HCT116 (cell line): Measurements from ENCODE around the gene PIK3R6. TPM values are rescaled to one million over a fixed set of nuclear protein-coding genes. Genes with fewer than 3 reads are reported as not detected.

Experiments used
- ATAC-seq: fragments of 200-7000 bp; cut with Tn5 transposase; 2 replicates; pipeline ENCODE4 v1.9.1; 2020; ENCODE audit warnings: mild to moderate bottlenecking, moderate library complexity
- BruUV-seq: library from RNA; stranded (reverse); fragments of 400-500 nt; replicated peaks from 2 replicates; lab custom pipeline; 2021; lab: Mats Ljungman, UMichigan
- CTCF ChIA-PET: fragments of 300-600 bp; sonication (Branson Sonifier 250); formaldehyde crosslinking; loops from one replicate; lab custom pipeline; 2021; ENCODE audit warnings: antibody characterized with exemption; lab: Charles Lee
- POLR2A ChIA-PET: fragments of 300-600, 350-600 bp; sonication (Branson Sonifier 250); formaldehyde crosslinking; loops from one replicate; lab custom pipeline; 2021; ENCODE audit warnings: antibody characterized with exemption; lab: Charles Lee
- RAD21 ChIA-PET, 2 experiments: fragments of 300-600 bp; sonication (Branson Sonifier 250); formaldehyde crosslinking; loops; one replicate each; lab custom pipeline; 2023; ENCODE audit warnings: low total read pairs in 2 of 2; ENCODE audit not compliant: uncharacterized antibody in 2 of 2, unreplicated experiment in 2 of 2, low non-redundant PET in 1 of 2; lab: Charles Lee
- DNase-seq: peaks from one replicate; pipeline ENCODE4 v3.0.0-alpha.2; 2010; ENCODE audit warnings: low read depth, low spot score
- H2AFZ ChIP-seq: fragments of 200-600 bp; shearing (Covaris generic), sonication (generic); 2 replicates; pipeline ENCODE4 v1.6.1; 2017; ENCODE audit warnings: low read depth, mixed run types, mixed read lengths, antibody characterized with exemption, low read length; ENCODE audit not compliant: poor library complexity, severe bottlenecking
- H3K27ac ChIP-seq: 2 replicates; pipeline ENCODE4 v1.5.1; 2012; ENCODE audit warnings: low read depth, low read length
- H3K27me3 ChIP-seq: fragments of 200-600 bp; sonication (generic); 2 replicates; pipeline ENCODE4 v1.6.1; 2016; ENCODE audit warnings: mixed run types, low read length, mixed read lengths; ENCODE audit not compliant: insufficient read depth
- H3K36me3 ChIP-seq, 2 experiments: fragments of 200-500 bp in 1 of 2; fragments of 200-600 bp in 1 of 2; sonication (Bioruptor generic) in 1 of 2; sonication (generic) in 1 of 2; 2 replicates each; pipeline versions ENCODE4 v1.5.1 to v1.6.1; 2014 to 2016; ENCODE audit warnings: low read length in 2 of 2, inconsistent platforms in 1 of 2, mixed read lengths in 1 of 2, mixed run types in 1 of 2; ENCODE audit not compliant: insufficient read depth in 2 of 2, control insufficient read depth in 1 of 2
- H3K4me1 ChIP-seq, 2 experiments: fragments of 200-600 bp in 1 of 2; sonication (generic) in 1 of 2; 2 replicates each; pipeline versions ENCODE4 v1.5.1 to v1.6.1; 2012 to 2017; ENCODE audit warnings: low read length in 2 of 2, inconsistent platforms in 1 of 2, mild to moderate bottlenecking in 1 of 2, mixed read lengths in 1 of 2, mixed run types in 1 of 2, moderate library complexity in 1 of 2; ENCODE audit not compliant: insufficient read depth in 2 of 2, control insufficient read depth in 1 of 2
- H3K4me2 ChIP-seq: fragments of 200-600 bp; sonication (generic); 2 replicates; pipeline ENCODE4 v1.6.1; 2017; ENCODE audit warnings: mixed run types, low read length, mixed read lengths
- H3K4me3 ChIP-seq, 2 experiments: fragments of 200-600 bp in 1 of 2; sonication (generic) in 1 of 2; replicated peaks in 1 of 2; 2 replicates each; pipeline ENCODE4 v1.5.1; 2011 to 2016; ENCODE audit warnings: low read length in 2 of 2, control low read depth in 1 of 2, low read depth in 1 of 2, mild to moderate bottlenecking in 1 of 2, mixed read lengths in 1 of 2, mixed run types in 1 of 2
- H3K79me2 ChIP-seq: fragments of 200-600 bp; sonication (generic); 2 replicates; pipeline ENCODE4 v1.6.1; 2017; ENCODE audit warnings: mild to moderate bottlenecking, mixed run types, low read length, moderate library complexity, mixed read lengths; ENCODE audit not compliant: insufficient read depth
- H3K9ac ChIP-seq: fragments of 200-600 bp; sonication (generic); 2 replicates; pipeline ENCODE4 v1.6.1; 2016; ENCODE audit warnings: low read length, mixed read lengths
- H3K9me2 ChIP-seq: fragments of 200-600 bp; sonication (generic), shearing (Covaris generic); 2 replicates; pipeline ENCODE4 v1.6.1; 2017; ENCODE audit warnings: mixed run types, mild to moderate bottlenecking, moderate library complexity; ENCODE audit not compliant: insufficient read depth
- H3K9me3 ChIP-seq, 2 experiments: fragments of 200-500 bp in 1 of 2; fragments of 200-600 bp in 1 of 2; sonication (Bioruptor generic) in 1 of 2; sonication (generic) in 1 of 2; 2 replicates each; pipeline ENCODE4 v1.6.1; 2014 to 2017; ENCODE audit warnings: low read length in 2 of 2, mixed read lengths in 2 of 2, inconsistent platforms in 1 of 2, low read depth in 1 of 2, mild to moderate bottlenecking in 1 of 2, mixed run types in 1 of 2, moderate library complexity in 1 of 2; ENCODE audit not compliant: control insufficient read depth in 1 of 2, insufficient read depth in 1 of 2
- H4K20me1 ChIP-seq: fragments of 200-600 bp; sonication (generic), shearing (Covaris generic); 2 replicates; pipeline ENCODE4 v1.6.1; 2017; ENCODE audit warnings: mixed run types, mild to moderate bottlenecking, moderate library complexity; ENCODE audit not compliant: insufficient read depth
- CEBPB ChIP-seq: IDR thresholded peaks from 2 replicates; pipeline ENCODE4 v1.6.1; 2012; ENCODE audit warnings: low read depth
- EGR1 ChIP-seq: IDR thresholded peaks from 2 replicates; pipeline ENCODE4 v1.6.1; 2012; ENCODE audit warnings: low read depth
- ELF1 ChIP-seq: IDR thresholded peaks from 2 replicates; pipeline ENCODE4 v1.6.1; 2012; ENCODE audit warnings: low read depth, borderline replicate concordance
- EZH2 ChIP-seq: fragments of 200-600 bp; sonication (generic); IDR thresholded peaks from 2 replicates; pipeline ENCODE4 v1.6.1; 2017; ENCODE audit warnings: antibody characterized with exemption, mixed run types
- EZH2phosphoT487 ChIP-seq: fragments of 200-600 bp; IDR thresholded peaks from 2 replicates; pipeline ENCODE4 v1.6.1; 2018; ENCODE audit warnings: antibody characterized with exemption, borderline replicate concordance
- JUND ChIP-seq: IDR thresholded peaks from 2 replicates; pipeline ENCODE4 v1.6.1; 2012
- POLR2A ChIP-seq: IDR thresholded peaks from 2 replicates; pipeline ENCODE4 v1.7.0; 2011; ENCODE audit warnings: borderline replicate concordance; ENCODE audit not compliant: insufficient read depth, insufficient read length; ENCODE audit errors: extremely low read depth
- RAD21 ChIP-seq: IDR thresholded peaks from 2 replicates; pipeline ENCODE4 v1.6.1; 2012; ENCODE audit warnings: low read depth, mild to moderate bottlenecking
- SIN3A ChIP-seq: IDR thresholded peaks from 2 replicates; pipeline ENCODE4 v1.6.1; 2012; ENCODE audit warnings: low read depth
- SP1 ChIP-seq: IDR thresholded peaks from 2 replicates; pipeline ENCODE4 v1.6.1; 2012; ENCODE audit warnings: low read depth
- SRF ChIP-seq: IDR thresholded peaks from 2 replicates; pipeline ENCODE4 v1.6.1; 2012; ENCODE audit warnings: low read depth
- TCF7L2 ChIP-seq: IDR thresholded peaks from 2 replicates; pipeline ENCODE4 v1.7.0; 2011; ENCODE audit warnings: borderline replicate concordance, inconsistent platforms; ENCODE audit not compliant: insufficient read depth, insufficient read length; ENCODE audit errors: extremely low read depth
- YY1 ChIP-seq: IDR thresholded peaks from 2 replicates; pipeline ENCODE4 v1.6.1; 2011; ENCODE audit warnings: low read length, low read depth, moderate library complexity, mild to moderate bottlenecking; ENCODE audit not compliant: insufficient replicate concordance; ENCODE audit errors: extremely low read depth
- ZNF274 ChIP-seq: fragments of 200-500 bp; sonication (Bioruptor generic); IDR thresholded peaks from 2 replicates; pipeline ENCODE4 v1.6.1; 2014; ENCODE audit warnings: mild to moderate bottlenecking, low read depth, low read length, inconsistent platforms
- intact Hi-C: fragments of 100-400 bp; cut with micrococcal nuclease; formaldehyde crosslinking; loops from 2 replicates; pipeline ENCODE4 v1.10.0; 2022
- total RNA-seq: library from RNA; stranded (reverse); gene quantifications from one replicate; pipeline ENCODE4 v1.2.1, GENCODE V29; 2021; ENCODE audit not compliant: unreplicated experiment
- TF ChIP-seq, protein P1 (sequence below): IDR thresholded peaks from 2 replicates; pipeline ENCODE4 v1.6.1; 2012
- TF ChIP-seq, protein P2 (sequence below): IDR thresholded peaks from 2 replicates; pipeline ENCODE4 v1.6.1; 2012; ENCODE audit warnings: low read depth
- TF ChIP-seq, protein P3 (sequence below): IDR thresholded peaks from 2 replicates; pipeline ENCODE4 v1.6.1; 2011; ENCODE audit warnings: mild to moderate bottlenecking, low read length, moderate library complexity; ENCODE audit not compliant: insufficient replicate concordance; ENCODE audit errors: extremely low read depth

The PIK3R6 gene
- total RNA-seq, 1 experiment from 2014 or later: 0.07 TPM

DNA sequence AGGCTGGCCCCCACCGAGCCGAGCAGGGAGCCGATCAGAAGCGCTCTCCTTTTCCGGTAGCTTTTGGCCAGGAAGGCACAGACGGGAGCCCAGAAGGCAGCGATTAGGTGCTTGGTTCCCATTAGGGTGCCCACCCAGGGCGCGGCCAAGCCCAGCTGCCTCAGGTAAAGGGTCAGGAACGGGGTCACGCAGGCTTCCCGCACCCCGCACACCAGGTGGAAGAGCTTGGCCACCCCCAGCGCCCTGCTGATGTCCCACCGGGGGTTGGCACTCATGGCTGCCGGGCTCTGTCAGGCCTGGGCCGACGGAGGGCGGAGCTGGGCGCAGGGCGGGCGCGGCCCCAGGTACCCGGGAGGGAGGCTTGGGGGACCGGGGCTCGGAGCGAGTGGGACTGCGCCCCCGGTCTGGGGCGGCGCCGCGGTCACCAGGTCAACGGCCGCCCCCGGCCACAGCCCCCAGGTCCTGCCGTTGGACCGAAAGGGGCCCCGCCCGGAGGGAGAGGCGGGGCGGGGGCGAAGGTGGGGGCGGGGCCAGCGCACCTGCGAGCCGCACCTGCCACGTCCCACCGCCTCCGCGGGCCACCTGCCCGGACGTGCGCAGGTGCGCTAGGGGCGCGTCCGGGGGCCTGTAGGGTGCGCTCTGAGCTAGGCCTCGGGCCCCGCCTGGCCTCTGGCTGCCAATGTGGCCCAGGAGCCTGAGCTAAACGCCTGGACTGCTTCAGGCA is 68.5 kb downstream of the PIK3R6 start, which contains the start of gene MFSD6L (continued):
- no peak for TF ChIP-seq TCF7L2
- TF ChIP-seq JUND: no peak
- TF ChIP-seq ZNF274: no peak
- TF ChIP-seq SP1: no peak
- TF ChIP-seq SRF: no peak

DNA sequence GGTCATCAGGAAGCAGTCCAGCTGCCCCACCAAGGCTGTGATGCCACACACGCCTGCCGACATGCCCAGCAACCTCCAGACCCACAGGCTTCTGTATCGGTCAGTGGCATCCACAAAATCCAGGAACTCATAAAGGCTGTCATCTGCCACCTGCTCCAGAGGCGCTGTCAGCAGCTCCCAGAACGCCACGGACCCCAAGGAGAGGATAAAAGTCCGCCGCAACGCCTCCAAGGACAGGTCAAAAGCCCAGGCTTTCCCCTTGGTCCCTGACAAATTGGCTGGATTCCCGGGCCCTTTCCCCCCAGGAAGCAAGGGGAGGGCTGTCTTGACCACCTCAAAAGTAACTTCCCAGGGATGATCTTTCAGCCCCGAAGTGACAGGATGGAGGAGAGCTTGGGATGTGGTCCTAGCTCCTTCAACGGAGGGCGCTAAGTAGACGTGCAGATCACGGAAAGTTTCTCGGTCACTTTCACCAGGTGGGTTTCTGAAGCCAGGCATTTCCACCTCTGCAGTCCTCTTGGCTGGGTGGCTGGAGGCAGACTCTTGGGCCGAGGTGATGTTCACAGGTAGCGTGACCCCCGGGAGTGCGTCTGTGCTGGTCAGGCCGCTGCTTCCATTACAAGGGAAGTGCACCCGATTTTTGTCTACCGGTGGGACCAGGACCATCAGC is 69.2 kb downstream of the PIK3R6 start:
- intact Hi-C loops: no loop called here
- H3K27me3 ChIP-seq: no peaks in the 10 kb centered on the region
- ChIA-PET CTCF (interaction anchor here (0.8 kb wide), 1 partner anchor 12 kb away, joined by 4 read pairs; no protein-coding TSS in a partner anchor), POLR2A (no interaction called here), RAD21 (no interaction called here)
- no peaks in the 10 kb centered on the region for H3K4me1 ChIP-seq
- H3K9me3 ChIP-seq: no peaks in the 10 kb centered on the region
- no peaks in the 10 kb centered on the region for H4K20me1 ChIP-seq
- no TSS peak for BruUV-seq
- H3K36me3 ChIP-seq: no peaks in the 10 kb centered on the region
- DNase-seq (no peak), ATAC-seq (no peak)
- no peak overlapping the region for H3K27ac ChIP-seq
- no peaks in the 10 kb centered on the region for H3K9me2 ChIP-seq
- no peak overlapping the region for H3K4me3 ChIP-seq
- no peak overlapping the region for H3K9ac ChIP-seq
- no peak overlapping the region for H2AFZ ChIP-seq
- no peak overlapping the region for H3K4me2 ChIP-seq
- H3K79me2 ChIP-seq: no peaks in the 10 kb centered on the region
- TF ChIP-seq ELF1: no peak
- TF ChIP-seq EZH2phosphoT487: no peak
- TF ChIP-seq, protein P1, sequence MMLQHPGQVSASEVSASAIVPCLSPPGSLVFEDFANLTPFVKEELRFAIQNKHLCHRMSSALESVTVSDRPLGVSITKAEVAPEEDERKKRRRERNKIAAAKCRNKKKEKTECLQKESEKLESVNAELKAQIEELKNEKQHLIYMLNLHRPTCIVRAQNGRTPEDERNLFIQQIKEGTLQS: no peak
- TF ChIP-seq, protein P2, sequence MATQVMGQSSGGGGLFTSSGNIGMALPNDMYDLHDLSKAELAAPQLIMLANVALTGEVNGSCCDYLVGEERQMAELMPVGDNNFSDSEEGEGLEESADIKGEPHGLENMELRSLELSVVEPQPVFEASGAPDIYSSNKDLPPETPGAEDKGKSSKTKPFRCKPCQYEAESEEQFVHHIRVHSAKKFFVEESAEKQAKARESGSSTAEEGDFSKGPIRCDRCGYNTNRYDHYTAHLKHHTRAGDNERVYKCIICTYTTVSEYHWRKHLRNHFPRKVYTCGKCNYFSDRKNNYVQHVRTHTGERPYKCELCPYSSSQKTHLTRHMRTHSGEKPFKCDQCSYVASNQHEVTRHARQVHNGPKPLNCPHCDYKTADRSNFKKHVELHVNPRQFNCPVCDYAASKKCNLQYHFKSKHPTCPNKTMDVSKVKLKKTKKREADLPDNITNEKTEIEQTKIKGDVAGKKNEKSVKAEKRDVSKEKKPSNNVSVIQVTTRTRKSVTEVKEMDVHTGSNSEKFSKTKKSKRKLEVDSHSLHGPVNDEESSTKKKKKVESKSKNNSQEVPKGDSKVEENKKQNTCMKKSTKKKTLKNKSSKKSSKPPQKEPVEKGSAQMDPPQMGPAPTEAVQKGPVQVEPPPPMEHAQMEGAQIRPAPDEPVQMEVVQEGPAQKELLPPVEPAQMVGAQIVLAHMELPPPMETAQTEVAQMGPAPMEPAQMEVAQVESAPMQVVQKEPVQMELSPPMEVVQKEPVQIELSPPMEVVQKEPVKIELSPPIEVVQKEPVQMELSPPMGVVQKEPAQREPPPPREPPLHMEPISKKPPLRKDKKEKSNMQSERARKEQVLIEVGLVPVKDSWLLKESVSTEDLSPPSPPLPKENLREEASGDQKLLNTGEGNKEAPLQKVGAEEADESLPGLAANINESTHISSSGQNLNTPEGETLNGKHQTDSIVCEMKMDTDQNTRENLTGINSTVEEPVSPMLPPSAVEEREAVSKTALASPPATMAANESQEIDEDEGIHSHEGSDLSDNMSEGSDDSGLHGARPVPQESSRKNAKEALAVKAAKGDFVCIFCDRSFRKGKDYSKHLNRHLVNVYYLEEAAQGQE: no peak
- no peak for TF ChIP-seq POLR2A
- no peak for TF ChIP-seq SIN3A
- no peak for TF ChIP-seq CEBPB
- no peak for TF ChIP-seq EZH2
- TF ChIP-seq, protein P3, sequence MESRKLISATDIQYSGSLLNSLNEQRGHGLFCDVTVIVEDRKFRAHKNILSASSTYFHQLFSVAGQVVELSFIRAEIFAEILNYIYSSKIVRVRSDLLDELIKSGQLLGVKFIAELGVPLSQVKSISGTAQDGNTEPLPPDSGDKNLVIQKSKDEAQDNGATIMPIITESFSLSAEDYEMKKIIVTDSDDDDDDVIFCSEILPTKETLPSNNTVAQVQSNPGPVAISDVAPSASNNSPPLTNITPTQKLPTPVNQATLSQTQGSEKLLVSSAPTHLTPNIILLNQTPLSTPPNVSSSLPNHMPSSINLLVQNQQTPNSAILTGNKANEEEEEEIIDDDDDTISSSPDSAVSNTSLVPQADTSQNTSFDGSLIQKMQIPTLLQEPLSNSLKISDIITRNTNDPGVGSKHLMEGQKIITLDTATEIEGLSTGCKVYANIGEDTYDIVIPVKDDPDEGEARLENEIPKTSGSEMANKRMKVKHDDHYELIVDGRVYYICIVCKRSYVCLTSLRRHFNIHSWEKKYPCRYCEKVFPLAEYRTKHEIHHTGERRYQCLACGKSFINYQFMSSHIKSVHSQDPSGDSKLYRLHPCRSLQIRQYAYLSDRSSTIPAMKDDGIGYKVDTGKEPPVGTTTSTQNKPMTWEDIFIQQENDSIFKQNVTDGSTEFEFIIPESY: no peak
- TF ChIP-seq YY1: no peak
- TF ChIP-seq SRF: no peak
- TF ChIP-seq RAD21: no peak
- TF ChIP-seq EGR1: no peak
